ENCODE measurements around the gene CREB1.

DNA sequence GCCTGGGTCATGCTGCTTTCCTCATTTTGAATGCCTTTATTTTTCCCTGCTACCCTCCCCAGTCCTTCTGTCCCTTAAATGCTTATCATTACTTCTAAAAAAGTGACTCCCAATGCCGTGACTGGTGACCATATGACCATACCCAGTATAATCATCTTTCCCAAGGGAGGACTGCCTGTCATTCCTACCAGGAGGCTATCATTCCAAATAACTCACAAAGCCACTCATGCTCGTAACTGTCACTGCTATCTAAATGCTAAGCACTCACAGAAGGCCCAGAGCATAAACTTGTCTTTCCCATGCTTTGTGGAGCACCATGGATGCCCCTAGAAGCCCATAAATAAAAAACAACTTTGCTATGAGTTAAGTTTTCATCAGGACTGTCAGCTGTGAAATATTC, 38.7 kb upstream of the CREB1 start:
- TF ChIP-seq POLR2A (IDR thresholded peaks at IDR 0.05; ENCODE audit: low read depth) (no peak), CTCF (IDR thresholded peaks at IDR 0.05) (no peak), POLR2AphosphoS5 (IDR thresholded peaks at IDR 0.05) (no peak), EP300 (IDR thresholded peaks at IDR 0.05) (no peak)
